ENCODE data around the gene DNAH2.

DNA sequence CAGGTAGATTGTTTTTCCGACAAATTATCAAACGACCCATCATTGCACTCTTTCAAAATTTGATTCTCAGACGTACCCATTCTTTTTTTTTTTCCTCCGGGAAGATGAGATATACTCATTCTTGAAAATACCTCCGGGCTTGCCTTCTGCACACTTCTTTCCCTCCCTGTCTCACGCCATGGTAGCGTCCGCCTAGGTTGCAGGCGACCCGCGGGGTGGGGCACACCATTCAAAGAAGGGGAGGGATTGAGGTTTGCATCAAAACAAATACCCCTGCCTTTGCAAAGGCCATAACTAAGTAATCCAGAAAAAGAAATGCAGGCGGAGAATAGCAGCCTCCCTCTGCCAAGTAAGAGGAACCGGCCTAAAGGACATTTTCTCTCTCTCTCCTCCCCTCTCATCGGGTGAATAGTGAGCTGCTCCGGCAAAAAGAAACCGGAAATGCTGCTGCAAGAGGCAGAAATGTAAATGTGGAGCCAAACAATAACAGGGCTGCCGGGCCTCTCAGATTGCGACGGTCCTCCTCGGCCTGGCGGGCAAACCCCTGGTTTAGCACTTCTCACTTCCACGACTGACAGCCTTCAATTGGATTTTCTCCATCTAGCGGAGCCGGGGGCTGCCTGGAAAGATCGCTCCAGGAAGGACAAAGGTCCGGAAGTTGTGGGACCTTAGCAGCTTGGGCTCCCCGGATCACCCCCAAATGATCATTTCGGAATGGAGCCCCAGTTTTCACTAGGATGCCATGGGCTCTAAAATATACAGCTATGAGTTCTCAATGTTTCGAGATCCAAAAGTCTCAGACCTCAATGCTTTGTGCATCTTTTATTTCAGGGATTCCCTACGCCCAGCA lies 31.1 kb upstream of the DNAH2 start:
- TF ChIP-seq, protein P1, sequence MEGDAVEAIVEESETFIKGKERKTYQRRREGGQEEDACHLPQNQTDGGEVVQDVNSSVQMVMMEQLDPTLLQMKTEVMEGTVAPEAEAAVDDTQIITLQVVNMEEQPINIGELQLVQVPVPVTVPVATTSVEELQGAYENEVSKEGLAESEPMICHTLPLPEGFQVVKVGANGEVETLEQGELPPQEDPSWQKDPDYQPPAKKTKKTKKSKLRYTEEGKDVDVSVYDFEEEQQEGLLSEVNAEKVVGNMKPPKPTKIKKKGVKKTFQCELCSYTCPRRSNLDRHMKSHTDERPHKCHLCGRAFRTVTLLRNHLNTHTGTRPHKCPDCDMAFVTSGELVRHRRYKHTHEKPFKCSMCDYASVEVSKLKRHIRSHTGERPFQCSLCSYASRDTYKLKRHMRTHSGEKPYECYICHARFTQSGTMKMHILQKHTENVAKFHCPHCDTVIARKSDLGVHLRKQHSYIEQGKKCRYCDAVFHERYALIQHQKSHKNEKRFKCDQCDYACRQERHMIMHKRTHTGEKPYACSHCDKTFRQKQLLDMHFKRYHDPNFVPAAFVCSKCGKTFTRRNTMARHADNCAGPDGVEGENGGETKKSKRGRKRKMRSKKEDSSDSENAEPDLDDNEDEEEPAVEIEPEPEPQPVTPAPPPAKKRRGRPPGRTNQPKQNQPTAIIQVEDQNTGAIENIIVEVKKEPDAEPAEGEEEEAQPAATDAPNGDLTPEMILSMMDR (IDR thresholded peaks at IDR 0.05): peak in 2 of 3 donors; percentile 18 to 19
- TF ChIP-seq POLR2A (IDR thresholded peaks at IDR 0.05): peak; percentile 86
